Measurements from ENCODE around the gene KRTAP10-2.

Gene KRTAP10-2

DNA sequence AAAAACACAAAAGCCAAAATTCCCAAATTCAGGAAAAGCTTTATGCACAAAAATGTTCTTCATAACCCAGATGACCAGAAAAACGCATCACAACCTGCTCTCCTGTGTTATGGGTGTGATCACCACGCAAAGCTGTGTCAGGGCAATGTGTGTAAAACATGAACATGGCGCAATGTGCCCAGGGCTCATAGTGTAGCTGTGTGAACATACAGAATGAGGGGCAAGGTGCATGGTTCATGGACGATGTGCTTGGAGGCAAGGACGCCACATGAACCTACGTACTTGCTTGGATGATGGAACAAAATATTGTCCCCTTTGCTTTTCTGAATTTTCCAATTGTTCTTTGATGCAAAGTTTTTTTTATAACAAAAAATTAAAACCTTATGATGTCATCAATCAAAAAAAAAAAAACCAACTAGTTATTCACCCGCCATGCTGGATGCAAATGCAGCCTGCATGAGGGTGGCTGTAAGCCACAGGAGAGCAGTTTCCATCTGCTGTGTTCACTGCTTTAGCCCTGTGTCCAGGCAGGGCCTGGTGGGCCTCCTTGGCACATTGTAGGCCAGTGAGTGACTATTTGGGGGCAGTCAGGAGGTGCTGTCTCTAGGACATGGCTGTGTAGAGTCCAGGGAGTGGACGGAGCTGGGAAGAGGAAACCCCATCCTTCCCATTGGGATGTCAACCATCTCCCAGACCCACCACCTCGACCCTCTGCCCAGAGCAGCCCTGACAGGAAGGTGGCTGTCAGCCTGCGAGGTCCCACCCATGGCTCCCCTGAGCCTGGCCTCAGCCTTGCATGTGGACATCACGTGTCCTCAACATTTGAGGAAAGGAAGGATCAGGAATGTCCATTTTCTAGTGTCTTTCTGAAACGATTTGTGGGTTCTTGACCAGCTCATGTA is 25.0 kb downstream of the KRTAP10-2 start:
- no peak for DNase-seq (ENCODE audit: low spot score)

DNA sequence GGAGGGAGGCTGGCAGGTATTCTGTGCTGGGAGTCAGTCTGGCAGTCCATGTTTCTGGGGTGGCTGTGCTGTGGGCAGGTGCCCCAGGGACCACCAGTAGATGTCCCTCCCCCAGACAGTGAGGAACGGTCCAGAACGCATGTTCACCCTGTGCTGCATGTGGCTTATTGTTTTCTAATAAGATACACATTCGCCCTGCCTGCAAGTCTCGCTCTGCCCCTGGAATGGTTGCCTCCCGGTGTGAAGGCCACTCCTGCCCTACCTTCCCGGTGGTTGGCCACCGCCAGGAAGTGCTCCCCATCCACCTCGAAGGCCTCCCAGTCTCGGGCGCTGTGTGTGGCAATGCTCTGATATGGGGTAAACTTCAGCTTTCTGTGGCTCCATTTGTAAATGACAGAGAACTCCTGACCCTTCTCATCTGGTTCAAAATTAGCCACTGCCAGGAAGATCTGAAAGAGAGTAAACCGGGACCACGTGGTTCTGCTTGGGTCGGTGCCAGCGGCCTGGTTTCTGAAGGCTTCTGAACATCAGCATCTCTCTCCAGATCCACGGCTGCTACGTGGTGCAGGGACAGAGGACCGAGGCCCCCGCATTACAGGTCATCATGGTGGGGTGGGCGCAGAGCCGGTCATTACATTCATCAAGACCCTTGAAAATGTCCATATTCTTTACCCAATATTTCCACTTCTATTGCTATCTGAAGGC is 25.8 kb downstream of the KRTAP10-2 start:
- DNase-seq (ENCODE audit: low spot score): no peak

DNA sequence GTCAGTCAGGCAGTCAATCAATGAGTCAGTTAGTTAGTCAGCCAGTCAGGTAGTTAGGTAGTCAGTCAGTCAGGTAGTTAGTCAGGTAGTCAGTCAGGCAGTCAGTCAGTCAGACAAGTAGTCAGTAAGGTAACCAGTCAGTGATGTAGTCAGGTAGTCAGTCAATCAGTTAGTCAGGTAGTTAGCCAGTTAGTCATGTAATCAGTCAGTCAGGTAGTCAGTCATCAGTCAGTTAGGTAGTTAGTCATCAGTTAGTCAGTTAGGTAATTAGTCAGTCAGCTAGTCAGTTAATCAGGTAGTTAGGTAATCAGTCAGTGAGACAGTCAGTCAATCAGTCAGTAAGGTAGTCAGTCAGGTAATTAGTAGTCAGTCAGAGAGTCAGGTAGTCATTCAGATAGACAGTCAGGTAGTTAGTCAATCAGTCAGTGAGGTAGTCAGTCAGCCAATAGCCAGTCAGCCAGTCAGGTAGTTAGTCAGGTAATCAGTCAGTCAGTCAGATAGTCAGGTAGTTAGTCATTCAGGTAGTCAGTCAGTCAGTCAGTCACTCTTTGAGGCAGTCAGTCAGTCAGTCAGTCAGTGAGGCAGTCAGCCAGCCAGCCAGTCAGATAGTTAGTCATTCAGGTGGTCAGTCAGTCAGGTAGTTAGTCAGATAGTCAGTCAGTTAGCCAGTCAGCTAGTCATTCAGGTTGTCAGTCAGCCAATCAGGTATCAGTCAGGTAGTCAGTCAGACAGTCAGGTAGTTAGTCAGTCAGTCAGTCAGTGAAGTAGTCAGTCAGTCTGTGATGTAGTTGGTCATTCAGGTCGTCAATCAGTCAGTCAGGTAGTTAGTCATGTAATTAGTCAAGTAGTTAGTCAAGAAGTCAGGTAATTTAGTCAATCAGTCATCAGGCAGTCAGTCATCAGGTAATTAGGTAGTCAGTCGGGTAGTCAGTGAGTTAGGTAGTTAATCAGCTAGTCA is 26.6 kb downstream of the KRTAP10-2 start:
- DNase-seq (ENCODE audit: low spot score): no peak

DNA sequence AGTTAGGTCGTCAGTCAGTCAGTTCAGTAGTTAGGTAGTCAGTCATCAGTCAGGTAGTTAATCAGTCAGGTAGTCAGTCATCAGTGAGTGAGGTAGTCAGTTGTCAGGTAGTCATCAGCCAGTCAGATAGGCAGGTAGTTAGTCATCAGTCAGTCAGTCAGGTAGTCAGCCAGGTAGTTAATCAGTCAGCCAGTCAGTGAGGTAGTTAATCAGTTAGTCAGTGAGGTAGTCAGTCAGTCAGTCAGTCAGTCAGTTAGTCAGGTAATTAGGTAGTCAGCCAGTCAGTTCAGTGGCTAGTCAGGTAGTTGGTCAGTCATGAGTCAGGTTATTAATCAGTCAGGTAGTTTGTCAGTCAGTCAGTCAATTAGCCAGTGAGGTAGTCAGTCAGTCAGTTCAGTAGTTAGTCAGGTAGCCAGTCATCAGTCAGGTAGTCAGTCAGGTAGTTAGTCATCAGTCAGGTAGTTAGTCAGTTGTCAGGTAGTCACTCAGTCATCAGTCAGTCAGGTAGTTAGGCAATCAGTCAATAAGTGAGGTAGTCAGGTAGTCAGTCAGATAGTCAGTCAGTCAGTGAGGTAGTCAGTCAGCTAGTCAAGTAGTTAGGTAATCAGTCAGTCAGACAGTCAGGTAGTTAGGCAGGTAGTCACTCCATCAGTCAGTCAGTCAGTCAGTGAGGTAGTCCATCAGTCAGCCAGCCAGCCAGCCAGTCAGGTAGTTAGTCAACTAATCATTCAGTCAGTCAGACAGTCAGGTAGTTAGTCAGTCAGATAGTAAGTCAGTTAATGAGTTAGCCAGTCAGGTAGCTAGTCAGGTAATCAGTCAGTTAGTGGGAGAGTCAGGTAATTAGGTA is 27.5 kb downstream of the KRTAP10-2 start:
- DNase-seq (ENCODE audit: low spot score): no peak

DNA sequence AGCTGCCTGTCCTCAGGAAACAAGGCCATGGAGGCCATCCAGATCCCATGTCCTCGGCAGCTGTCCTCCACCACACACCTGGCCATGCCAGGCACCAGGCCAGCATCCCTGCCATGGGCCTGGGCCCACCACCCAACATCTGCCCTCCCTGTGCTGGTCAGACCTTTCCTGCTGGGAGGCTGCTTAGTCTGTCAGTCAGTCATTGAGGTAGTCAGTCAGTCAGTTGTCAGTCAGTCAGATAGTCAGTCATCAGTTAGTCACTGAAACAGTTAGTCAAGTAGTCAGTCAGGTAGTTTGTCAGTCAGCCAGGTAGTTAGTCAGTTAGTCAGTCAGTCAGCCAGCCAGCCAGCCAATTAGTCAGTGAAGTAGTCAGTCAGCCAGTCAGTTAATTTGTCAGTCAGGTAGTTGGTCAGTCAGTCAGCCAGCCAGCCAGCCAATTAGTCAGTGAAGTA is 28.5 kb downstream of the KRTAP10-2 start:
- no peak for DNase-seq (ENCODE audit: low spot score)

DNA sequence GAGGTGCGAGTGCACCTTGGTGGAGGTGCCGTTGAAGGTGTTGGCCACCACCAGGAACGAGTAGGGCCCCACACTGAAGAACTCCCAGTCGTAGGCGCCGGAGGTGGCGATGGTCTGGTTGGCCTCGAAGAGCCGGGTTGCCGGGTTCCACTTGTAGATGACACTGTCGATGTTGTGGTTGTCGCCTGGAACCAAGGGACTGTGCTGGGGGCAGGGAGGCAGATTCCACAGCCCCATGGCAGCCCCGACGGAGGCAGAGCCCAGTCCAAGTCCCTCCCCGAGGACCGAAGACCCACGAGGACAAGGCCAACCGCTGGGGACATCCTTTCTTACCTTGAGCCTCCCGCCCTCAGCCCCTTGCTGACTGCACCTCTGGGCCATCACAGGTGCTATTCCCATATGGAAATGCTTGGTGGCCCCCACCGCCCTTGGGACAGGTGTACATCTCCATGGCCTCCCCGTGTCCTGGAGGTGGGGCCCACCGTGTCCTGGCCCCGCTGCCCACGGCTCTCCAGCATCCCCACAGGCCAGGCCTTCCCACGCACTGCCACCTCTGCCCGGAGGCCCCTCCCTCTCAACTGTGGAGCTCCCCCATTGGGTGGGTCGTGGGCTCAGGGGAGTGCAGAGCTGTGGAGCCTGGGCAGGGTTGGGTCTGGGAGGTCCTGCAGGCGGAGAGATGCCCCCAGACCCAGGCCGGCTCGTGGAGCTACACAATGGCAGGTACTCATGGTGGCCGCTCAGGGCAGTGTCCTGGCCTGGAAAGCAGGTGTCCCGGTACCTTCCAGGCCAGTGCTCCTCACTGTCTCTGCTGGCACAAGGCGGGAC is 29.2 kb downstream of the KRTAP10-2 start:
- no peak for DNase-seq (ENCODE audit: low spot score)

DNA sequence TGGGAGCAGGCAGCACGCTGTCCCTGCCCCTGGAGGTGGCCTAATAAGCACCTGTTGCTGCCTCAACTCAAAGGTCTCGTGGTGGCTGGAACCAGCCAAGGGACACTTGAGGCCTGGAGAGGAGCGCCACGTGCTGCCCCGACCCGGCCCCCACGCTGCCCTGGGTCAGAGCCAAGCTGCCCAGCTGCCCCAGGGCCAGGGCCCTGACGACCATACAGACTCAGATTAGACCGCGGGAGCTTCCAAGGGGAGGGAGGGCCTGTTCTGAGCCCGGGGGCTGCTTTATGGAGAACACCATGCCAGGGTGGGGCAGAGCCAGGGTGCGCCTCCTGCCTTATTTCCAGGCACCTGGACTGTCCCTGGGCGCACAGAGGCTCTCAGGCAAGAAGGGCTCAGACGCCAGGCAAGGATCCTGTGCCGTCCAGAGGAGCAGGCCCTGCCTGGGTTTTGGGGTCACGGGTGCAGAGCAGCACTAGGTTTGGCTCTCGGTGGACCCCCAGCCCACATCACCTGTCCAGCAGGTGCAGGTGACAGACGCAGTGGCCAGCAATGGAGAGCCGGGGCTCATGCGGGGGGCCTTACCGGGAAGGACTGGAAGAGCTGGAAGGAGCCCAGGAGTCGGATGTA is 29.9 kb downstream of the KRTAP10-2 start:
- DNase-seq (ENCODE audit: low spot score): no peak

- DNase-seq (ENCODE audit: low spot score): no peak
These were observed 30.7 kb downstream of the KRTAP10-2 start for GRCh38 chr21:44520326-44521300.

DNA sequence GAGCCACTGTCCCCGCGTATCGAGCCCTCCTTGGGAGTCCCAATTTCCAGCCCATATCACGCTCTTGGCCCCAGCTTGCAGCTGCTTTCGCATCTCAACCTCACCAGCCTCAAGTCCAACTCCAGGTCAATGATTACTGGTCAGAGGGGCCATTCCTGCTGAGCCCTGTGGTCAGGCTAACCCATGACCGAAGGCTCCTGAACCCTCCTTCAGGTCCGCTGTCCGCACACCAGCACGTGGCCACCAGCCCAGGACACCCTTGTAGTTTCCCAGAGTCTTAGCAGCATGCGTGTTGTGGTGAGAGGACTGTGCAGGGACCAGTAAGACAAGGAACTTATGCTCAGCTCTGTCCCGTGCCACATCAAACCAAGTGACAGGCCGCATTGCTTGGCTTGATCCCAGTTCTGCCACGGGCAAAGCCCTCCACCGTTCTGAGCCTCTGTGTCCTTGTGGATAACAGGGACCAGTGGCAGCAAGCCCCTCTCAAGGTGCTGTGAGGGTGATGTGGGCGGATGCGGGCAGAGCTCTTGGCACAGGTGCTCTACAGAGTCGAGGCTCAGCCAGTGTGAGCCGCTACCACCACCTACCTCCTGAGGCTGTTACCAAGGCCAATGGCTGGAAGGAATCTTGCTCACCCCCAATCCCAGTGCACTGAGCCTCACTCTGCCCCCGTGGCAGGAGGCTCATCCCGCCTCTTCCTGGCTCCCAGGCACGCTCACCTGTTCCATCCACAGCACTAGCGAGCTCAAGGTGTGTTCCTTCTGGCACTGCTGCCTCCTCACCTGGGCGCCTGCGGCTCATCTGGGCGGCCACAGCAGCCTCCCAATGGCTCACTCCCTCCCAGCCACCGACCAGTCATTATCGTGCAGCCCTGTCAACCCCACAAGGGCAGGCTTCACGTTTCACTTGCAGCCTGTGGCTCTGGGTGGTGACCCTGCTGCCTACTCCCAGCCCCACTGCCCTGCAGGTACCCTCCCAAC is 31.7 kb downstream of the KRTAP10-2 start:
- DNase-seq (ENCODE audit: low spot score): no peak

- no peak for DNase-seq (ENCODE audit: low spot score)
These were observed 32.6 kb downstream of the KRTAP10-2 start for GRCh38 chr21:44518686-44519085.

GRCh38 chr21:44517175-44517899 is 34.0 kb downstream of the KRTAP10-2 start:
- no peak for DNase-seq (ENCODE audit: low spot score)

- no peak for DNase-seq (ENCODE audit: low spot score)
These were observed 34.5 kb downstream of the KRTAP10-2 start for GRCh38 chr21:44516828-44517174.

DNA sequence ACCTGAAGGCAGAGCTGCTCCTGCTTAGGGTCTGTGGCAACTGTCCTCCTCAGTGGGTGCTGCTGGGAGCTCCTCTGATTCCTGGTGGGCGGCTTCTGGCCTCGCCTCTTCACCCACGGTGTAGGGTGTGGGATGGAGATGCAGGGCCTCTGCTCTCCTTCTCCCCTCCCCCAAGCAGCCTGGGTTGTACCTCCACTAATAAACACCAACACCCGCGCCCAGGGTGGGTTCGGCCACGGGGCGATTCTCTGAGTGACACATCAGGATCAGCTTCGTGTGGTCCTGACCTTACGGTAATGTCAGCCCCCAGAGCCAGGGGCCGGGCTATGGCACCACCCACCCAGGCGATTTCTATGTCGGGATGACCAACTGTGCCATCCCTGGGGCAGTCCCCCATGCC is 35.0 kb downstream of the KRTAP10-2 start:
- DNase-seq (ENCODE audit: low spot score): no peak

DNA sequence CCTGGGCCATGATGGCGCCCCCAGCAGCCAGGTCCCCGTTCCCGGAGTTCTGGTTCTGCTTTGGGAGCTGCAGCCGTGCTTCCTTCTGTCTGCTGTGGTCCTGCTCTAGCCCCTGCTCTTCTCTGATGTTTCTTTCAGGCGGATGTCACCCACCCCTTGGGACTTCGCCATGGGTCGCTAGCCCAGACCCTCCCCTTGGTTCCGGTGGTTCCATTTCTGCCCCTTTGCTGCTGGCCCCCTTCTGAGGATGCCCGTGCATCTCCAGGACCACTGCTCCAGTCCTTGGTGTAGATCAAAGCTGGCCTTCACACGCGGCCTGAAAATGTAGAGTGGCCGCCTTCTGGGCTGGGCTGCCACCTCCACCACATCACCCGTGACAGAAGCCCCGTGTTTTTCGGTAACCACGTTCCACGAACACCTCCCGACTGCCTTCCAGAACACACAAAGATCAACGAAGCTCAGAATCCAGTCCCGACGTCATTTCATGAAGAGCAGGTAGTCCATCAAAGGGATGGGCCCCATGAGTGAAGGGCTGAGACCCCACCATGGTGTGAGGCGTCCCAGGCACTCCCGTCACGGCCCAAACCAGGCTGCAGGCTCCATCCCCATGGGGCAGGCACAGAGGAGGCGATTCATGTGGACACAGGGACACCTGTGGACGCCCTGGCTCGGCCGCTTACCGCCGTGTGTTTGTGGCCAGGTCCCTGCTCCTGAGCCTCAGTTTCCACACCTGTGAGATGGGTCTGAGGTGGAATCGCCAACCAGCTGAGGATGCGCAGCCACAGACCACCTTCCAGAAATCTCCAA is 35.7 kb downstream of the KRTAP10-2 start:
- DNase-seq (ENCODE audit: low spot score): no peak

- no peak for DNase-seq (ENCODE audit: low spot score)
These were observed 36.5 kb downstream of the KRTAP10-2 start for GRCh38 chr21:44514746-44515358.

- no peak for DNase-seq (ENCODE audit: low spot score)
These were observed 37.1 kb downstream of the KRTAP10-2 start for GRCh38 chr21:44514218-44514520.
